Measurements from ENCODE around the gene SFXN5.
"Not testable (repeated sequence)": the region's sequence is repeated elsewhere in the genome, so short reads cannot be mapped to it uniquely, and the experiment has no call there.

The SFXN5 gene

DNA sequence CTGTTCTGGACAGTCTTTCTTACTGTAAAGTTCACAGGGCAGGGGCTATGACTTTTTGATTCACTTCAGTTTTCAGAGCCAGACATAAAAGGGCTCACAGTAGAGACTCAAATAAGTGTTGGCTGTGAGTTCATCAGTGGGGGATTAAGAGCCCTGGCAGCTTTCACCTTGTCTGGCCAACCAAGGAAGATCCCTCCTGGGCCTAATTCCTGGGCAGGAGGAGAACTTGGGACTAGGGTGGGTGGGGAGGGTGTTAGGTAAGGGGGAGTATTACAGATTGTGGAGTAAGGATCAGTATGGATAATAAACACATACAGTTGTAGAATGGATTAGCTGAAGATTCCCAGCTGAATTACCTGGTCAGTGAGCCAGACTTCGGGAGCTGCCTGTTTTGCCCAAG lies 904 bp upstream of the SFXN5 start:
- no peak for TF ChIP-seq CTCF (IDR thresholded peaks at IDR 0.05; ENCODE audit: low read depth, low read length)
- no peak for DNase-seq (ENCODE audit: extremely low read depth, low read depth)

DNA sequence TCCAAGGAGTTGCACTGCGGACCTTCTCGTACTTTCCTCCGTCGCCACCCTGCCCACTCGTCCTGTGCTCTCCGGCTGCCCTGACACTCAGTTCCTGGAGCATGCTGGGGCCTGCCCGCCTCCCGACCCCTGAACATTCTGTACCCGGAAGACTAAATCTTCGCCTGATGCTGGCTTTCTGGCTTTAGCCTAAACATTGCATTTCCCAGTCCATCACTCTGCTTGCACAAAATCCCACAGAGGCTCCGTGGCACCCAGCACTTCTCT lies 550 bp upstream of the SFXN5 start:
- no peak for DNase-seq (ENCODE audit: extremely low read depth, low read depth)
- TF ChIP-seq CTCF (IDR thresholded peaks at IDR 0.05; ENCODE audit: low read depth, low read length) = no peak

GRCh38 chr2:73070643-73071359 lies 711 bp downstream of the SFXN5 start:
- TF ChIP-seq CTCF (IDR thresholded peaks at IDR 0.05; ENCODE audit: low read depth, low read length) = no peak
- DNase-seq (ENCODE audit: extremely low read depth, low read depth) = no peak

DNA sequence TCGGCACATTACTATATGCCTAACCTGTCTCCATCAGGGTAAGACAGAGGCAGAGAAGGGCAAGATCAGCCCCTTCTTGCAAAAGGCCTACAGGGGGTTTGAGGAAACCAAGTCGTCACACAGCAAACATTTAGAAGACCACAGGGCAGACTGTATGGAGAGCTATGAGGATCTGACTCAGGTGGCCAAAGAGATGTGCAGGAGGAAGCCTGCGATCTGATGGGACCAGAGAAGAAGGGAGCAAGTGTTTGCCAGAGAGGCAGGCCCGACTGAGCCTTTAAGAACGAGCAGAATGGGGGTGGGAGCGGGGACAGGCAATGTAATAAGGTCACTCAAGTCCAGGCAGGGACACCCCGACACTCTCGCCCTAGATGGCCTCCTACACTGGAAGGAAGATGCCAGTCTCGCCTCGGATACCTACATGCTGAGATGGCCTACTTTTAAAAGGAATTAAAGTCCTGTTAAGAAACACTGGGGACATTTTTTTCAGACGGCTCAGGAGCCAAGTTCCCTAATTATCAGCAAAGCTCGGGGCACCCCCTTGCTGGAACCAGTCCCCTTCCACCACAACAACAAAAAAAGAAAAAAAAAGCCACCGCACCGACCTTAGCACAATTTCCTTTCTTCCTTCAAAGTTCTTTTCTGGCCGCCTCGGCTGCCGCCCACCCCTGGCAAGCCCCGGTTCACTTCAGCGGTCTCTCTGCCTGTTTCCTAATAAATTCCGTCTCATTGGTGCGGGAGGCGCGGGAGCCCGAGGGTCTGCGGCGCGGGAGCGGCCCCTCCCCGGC lies 1.5 kb downstream of the SFXN5 start:
- no peak for DNase-seq (ENCODE audit: extremely low read depth, low read depth)
- no peak for TF ChIP-seq CTCF (IDR thresholded peaks at IDR 0.05; ENCODE audit: low read depth, low read length)

DNA sequence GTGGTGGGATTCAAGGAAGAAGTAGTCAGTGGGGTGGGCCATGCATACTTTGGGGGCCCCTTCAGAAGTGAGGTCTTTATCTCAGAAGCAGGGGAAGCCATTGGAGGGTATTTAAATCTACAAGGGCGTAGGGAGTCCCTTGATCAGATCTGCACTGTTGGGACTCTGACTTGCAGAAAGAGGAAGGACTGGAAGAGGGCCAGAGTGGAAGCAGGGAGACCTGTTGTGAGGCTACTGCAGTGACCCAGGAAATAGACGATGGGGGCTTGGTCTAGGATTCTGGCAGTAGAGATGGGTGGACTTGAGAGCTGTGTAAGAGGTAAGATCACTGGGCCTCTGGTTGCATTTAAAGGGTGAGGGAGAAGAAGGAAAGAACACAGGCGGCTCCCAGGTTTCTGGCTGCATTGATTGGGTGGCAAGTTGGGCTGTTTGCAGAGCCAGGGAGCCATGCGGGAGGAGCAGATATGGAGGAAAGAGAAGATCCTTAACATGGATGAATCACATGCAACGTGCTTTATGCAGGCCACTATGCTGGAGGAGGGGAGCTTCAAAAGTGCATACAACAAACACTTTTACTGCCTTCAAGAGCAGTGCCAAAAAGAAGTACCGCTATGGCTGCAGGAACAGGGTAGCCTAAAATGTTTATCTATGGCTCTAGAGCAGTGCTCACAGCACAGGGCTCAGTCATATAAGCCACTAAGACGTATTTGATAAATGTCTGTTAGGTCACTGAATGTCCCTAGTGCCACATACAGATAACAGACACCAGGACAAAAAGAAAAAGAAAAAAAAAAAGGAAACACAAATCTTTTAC lies 2.3 kb downstream of the SFXN5 start:
- DNase-seq (ENCODE audit: extremely low read depth, low read depth) = no peak
- TF ChIP-seq CTCF (IDR thresholded peaks at IDR 0.05; ENCODE audit: low read depth, low read length) = no peak

GRCh38 chr2:73068147-73068546 lies 3.4 kb downstream of the SFXN5 start:
- no peak for TF ChIP-seq CTCF (IDR thresholded peaks at IDR 0.05; ENCODE audit: low read depth, low read length)
- no peak for DNase-seq (ENCODE audit: extremely low read depth, low read depth)

- no peak for TF ChIP-seq CTCF (IDR thresholded peaks at IDR 0.05; ENCODE audit: low read depth, low read length)
- no peak for DNase-seq (ENCODE audit: extremely low read depth, low read depth)
Measured at GRCh38 chr2:73067043-73067442, 4.5 kb downstream of the SFXN5 start.

DNA sequence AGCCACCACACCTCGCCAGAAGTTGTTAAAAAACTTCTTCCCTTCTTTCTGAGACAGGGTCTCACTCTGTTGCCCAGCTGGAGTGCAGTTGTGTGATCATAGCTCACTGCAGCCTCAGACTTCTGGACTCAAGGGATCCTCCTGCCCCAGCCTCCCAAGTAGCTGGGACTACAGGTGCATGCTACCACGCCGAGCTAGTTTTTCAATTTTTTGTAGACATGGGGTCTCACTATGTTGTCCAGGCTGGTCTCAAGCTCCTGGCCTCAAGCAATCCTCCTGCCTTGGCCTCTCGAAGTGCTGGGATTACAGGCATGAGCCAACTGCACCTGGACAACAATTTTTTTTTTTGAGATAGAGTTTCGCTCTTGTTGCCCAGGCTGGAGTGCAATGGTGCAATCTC lies 6.4 kb downstream of the SFXN5 start:
- DNase-seq (ENCODE audit: extremely low read depth, low read depth) = not testable (repeated sequence)

Measured in AG09319 (cell line).